Embryonic facial prominence (tissue), 1 donor: ENCODE measurements around the gene LSG1.
A peak's percentile ranks its signal among the peaks of the same experiment; 100 is the strongest.

Experiments
- DNase-seq: peaks from one replicate; pipeline ENCODE4 v3.0.0-alpha.2; 2016; ENCODE audit errors: extremely low spot score

LSG1 gene

GRCh38 chr3:194671900-194672808 lies at the start of gene LSG1:
Gene LSG1 (minus strand): TSS chr3:194672191. CDS start chr3:194672162, 29 bp downstream.
- DNase-seq = peak; percentile 95

- DNase-seq = no peak
These were observed 48.1 kb upstream of the LSG1 start for GRCh38 chr3:194720048-194720447.

- no peak for DNase-seq
These were observed 46.1 kb upstream of the LSG1 start for GRCh38 chr3:194718079-194718478.

- no peak for DNase-seq
These were observed 43.2 kb upstream of the LSG1 start for GRCh38 chr3:194715022-194715800.

GRCh38 chr3:194714564-194714963 lies 42.6 kb upstream of the LSG1 start:
- no peak for DNase-seq

GRCh38 chr3:194714137-194714455 lies 42.1 kb upstream of the LSG1 start:
- no peak for DNase-seq

GRCh38 chr3:194713299-194714136 lies 41.5 kb upstream of the LSG1 start:
- DNase-seq = no peak

- DNase-seq = no peak
These were observed 39.9 kb upstream of the LSG1 start for GRCh38 chr3:194711913-194712312.

- DNase-seq = no peak
These were observed 39.3 kb upstream of the LSG1 start for GRCh38 chr3:194711286-194711685.

GRCh38 chr3:194707147-194707540 lies 35.2 kb upstream of the LSG1 start:
- DNase-seq = no peak

- no peak for DNase-seq
These were observed 33.8 kb upstream of the LSG1 start for GRCh38 chr3:194705761-194706160.

- DNase-seq = no peak
These were observed 33.2 kb upstream of the LSG1 start for GRCh38 chr3:194705227-194705626.

- no peak for DNase-seq
These were observed 30.6 kb upstream of the LSG1 start for GRCh38 chr3:194702545-194702944.

GRCh38 chr3:194696702-194697101 lies 24.7 kb upstream of the LSG1 start:
- no peak for DNase-seq

GRCh38 chr3:194691481-194692283 lies 19.7 kb upstream of the LSG1 start:
- DNase-seq = peak; percentile 58

GRCh38 chr3:194690501-194691372 lies 18.7 kb upstream of the LSG1 start:
- no peak for DNase-seq

- peak; percentile 80 for DNase-seq
These were observed 17.5 kb upstream of the LSG1 start for GRCh38 chr3:194689493-194689944.

- no peak for DNase-seq
These were observed 17.0 kb upstream of the LSG1 start for GRCh38 chr3:194688946-194689345.

- no peak for DNase-seq
These were observed 16.3 kb upstream of the LSG1 start for GRCh38 chr3:194688200-194688740.
